GM23248 (cell line): ENCODE data around the gene SH3TC1.

Experiments
- EZH2 ChIP-seq: fragments of 200-600 bp; sonication (generic); IDR thresholded peaks from 2 replicates; pipeline ENCODE4 v1.6.1; 2018; ENCODE audit warnings: antibody characterized with exemption, mild to moderate bottlenecking; ENCODE audit not compliant: insufficient read depth, poor library complexity, severe bottlenecking
- EZH2phosphoT487 ChIP-seq: fragments of 200-600 bp; sonication (generic); IDR thresholded peaks from 2 replicates; pipeline ENCODE4 v1.6.1; 2018; ENCODE audit warnings: antibody characterized with exemption, moderate library complexity, mild to moderate bottlenecking, low read depth; ENCODE audit not compliant: insufficient read depth

- TF ChIP-seq EZH2 (no peak), EZH2phosphoT487 (no peak)
Measured at GRCh38 chr4:8219236-8219635, 20.1 kb downstream of the SH3TC1 start.
